ENCODE data around the gene TSPAN3.

TSPAN3 gene

GRCh38 chr15:77015646-77016320, 55.1 kb downstream of the TSPAN3 start:
- Histone ChIP-seq H3K36me3 (replicated peaks) (no peaks in the 10 kb centered on the region), H3K27me3 (replicated peaks) (no peaks in the 10 kb centered on the region), H3K27ac (no peak overlapping the region), H3K4me3 (ENCODE audit: low read depth, low read length) (no peak overlapping the region)
- TF ChIP-seq CTCF (IDR thresholded peaks at IDR 0.05; ENCODE audit: low read depth, low read length, missing control alignments) = no peak
- in situ Hi-C loops (cut with HindIII; ENCODE audit: low pct_ligation_motif_present, low sequenced_read_pairs) = no loop called here
- no peak for DNase-seq

GRCh38 chr15:77014132-77015081, 56.5 kb downstream of the TSPAN3 start:
- Histone ChIP-seq H3K4me3 (ENCODE audit: low read depth, low read length) (no peak overlapping the region), H3K27me3 (replicated peaks) (no peaks in the 10 kb centered on the region), H3K36me3 (replicated peaks) (no peaks in the 10 kb centered on the region), H3K27ac (no peak overlapping the region)
- in situ Hi-C loops (cut with HindIII; ENCODE audit: low pct_ligation_motif_present, low sequenced_read_pairs) = no loop called here
- TF ChIP-seq CTCF (IDR thresholded peaks at IDR 0.05; ENCODE audit: low read depth, low read length, missing control alignments) = no peak
- no peak for DNase-seq

- Histone ChIP-seq H3K27ac (no peak overlapping the region), H3K36me3 (replicated peaks) (no peaks in the 10 kb centered on the region), H3K4me3 (ENCODE audit: low read depth, low read length) (no peak overlapping the region), H3K27me3 (replicated peaks) (no peaks in the 10 kb centered on the region)
- no peak for TF ChIP-seq CTCF (IDR thresholded peaks at IDR 0.05; ENCODE audit: low read depth, low read length, missing control alignments)
- DNase-seq = no peak
- in situ Hi-C loops (cut with HindIII; ENCODE audit: low pct_ligation_motif_present, low sequenced_read_pairs) = no loop called here
Observed at GRCh38 chr15:77013776-77014131, 57.2 kb downstream of the TSPAN3 start.

GRCh38 chr15:77012868-77013267, 58.0 kb downstream of the TSPAN3 start:
- Histone ChIP-seq H3K36me3 (replicated peaks) (no peaks in the 10 kb centered on the region), H3K27ac (no peak overlapping the region)
- TF ChIP-seq CTCF (IDR thresholded peaks at IDR 0.05; ENCODE audit: low read depth, low read length, missing control alignments) = no peak

GRCh38 chr15:77012117-77012712, 58.7 kb downstream of the TSPAN3 start:
- no peak overlapping the region for H3K4me3 ChIP-seq (ENCODE audit: low read depth, low read length)
- H3K27ac ChIP-seq = no peak overlapping the region
- no peaks in the 10 kb centered on the region for H3K27me3 ChIP-seq (replicated peaks)
- in situ Hi-C loops (cut with HindIII; ENCODE audit: low pct_ligation_motif_present, low sequenced_read_pairs) = no loop called here
- no peaks in the 10 kb centered on the region for H3K36me3 ChIP-seq (replicated peaks)
- TF ChIP-seq CTCF (IDR thresholded peaks at IDR 0.05; ENCODE audit: low read depth, low read length, missing control alignments) = no peak
- no peak for DNase-seq

More at GRCh38 chr15:77012868-77013267, 58.0 kb downstream of the TSPAN3 start:
- H3K4me3 ChIP-seq (ENCODE audit: low read depth, low read length) = no peak overlapping the region
- in situ Hi-C loops (cut with HindIII; ENCODE audit: low pct_ligation_motif_present, low sequenced_read_pairs) = no loop called here
- no peaks in the 10 kb centered on the region for H3K27me3 ChIP-seq (replicated peaks)
- DNase-seq = no peak
